GM19324 (cell line): Measurements from ENCODE around the gene ZNRF1.

ENCODE experiments used
- ATAC-seq: cut with Tn5 transposase; IDR thresholded peaks from one replicate; pipeline ENCODE4 v1.9.1; 2021; ENCODE audit warnings: mild to moderate bottlenecking, moderate library complexity; ENCODE audit not compliant: unreplicated experiment, low FRiP score

The ZNRF1 gene

GRCh38 chr16:75130150-75130771 is 131.4 kb downstream of the ZNRF1 start:
- ATAC-seq = no peak

- ATAC-seq = no peak
Measured at GRCh38 chr16:75131081-75131480, 132.3 kb downstream of the ZNRF1 start.

- ATAC-seq = no peak
Measured at GRCh38 chr16:75138233-75138632, 139.4 kb downstream of the ZNRF1 start.

DNA sequence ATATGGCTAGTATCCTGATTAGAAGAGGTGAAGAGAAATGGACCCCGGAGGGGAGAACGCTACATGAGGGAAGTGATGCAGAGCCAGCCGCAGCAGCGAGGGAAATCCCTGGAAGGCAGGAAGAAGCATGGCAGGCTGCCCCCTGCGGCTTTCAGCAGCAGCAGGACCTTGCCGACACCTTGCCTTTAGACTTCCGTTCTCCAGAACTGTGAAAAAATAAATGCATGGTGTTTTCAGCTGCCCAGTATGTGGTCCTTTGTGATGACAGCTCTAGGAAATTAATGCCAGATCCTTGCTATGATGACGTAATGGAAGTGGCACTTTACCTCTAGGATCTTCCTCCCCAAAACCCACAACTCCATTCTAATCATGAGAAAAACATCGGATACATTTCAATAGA is 139.8 kb downstream of the ZNRF1 start:
- no peak for ATAC-seq

DNA sequence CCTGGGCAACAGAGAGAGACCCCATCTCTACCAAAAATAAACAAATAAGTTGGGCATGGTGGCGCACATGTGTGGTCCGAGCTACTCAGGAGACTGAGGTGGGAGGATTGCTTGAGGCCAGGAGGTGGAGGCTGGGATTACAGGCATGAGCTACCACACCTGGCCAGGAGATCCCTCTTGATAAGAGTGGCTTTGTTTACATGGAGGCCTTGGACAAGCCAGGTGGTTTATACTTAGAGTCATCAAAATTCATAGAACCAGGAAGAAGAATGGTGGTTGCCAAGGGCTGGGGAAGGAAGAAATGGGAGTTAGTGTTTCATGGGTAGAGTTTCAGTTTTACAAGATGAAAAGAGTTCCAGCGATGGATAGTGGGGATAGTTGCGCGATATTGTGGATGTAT is 140.7 kb downstream of the ZNRF1 start:
- no peak for ATAC-seq

GRCh38 chr16:75143941-75144340 is 145.1 kb downstream of the ZNRF1 start:
- no peak for ATAC-seq

GRCh38 chr16:75147968-75148310 is 149.1 kb downstream of the ZNRF1 start:
- no peak for ATAC-seq

DNA sequence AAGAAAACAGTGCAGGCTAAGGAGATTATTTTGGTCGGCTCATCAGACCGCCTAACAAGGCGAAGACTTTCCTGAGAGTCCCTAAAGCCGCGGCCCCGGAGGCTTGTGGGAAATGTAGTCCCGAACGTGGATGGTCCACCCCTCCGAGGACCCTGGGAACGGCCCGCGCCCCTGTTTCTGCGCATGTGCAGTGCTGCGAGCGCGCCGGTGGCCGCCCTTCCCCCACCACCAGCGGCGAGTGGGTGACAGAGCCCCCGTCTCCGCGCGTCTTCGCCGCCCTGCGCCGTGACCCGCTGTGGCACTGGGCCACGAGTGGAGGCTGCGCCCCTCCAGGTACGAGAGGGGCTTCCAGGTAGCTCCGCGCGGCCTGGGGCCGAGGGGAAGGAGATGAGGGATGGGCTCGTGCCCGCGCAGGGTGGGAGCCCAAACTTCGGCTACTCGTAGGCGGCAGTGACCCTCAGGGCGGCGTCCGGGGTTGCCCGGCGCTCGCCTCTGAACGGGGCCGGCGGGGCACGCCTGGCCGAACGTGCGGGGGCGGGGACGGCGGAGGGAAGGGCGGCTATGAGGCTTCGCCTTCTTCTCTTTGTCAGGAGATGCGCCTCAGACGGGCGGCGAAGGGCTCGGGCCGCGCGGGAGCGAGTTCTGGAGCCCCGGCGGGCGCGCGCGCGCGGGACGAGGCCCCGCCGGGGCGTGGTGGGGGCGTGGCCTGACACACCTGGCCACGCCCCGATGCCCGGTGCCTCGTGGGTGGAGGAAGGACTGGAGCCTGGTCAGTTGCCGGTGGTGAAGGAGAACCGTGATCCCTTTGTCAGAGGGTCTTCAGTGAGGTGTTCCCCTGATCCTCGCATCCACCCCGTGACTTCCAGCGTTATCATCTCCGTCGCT is 149.7 kb downstream of the ZNRF1 start, which contains the start of gene ZFP1:
ZFP1 (plus strand) TSS at position 214 of the 885 bp plus-strand sequence. CDS start 4,428 bp downstream, outside the sequence.
- ATAC-seq = peak; percentile 89

GRCh38 chr16:75151798-75152197 is 153.0 kb downstream of the ZNRF1 start:
- ATAC-seq = no peak

GRCh38 chr16:75152635-75153034 is 153.8 kb downstream of the ZNRF1 start:
- ATAC-seq = no peak

GRCh38 chr16:75160386-75160785 is 161.6 kb downstream of the ZNRF1 start:
- ATAC-seq = no peak
